ENCODE data around the gene ELAVL3.

ELAVL3 gene

GRCh38 chr19:11480715-11481533 is at the start of gene ELAVL3:
ELAVL3 (minus strand) TSS chr19:11481046; CDS start chr19:11480608, 438 bp downstream.
- DNase-seq: peak; percentile 53 to 79

GRCh38 chr19:11530432-11530831 is 49.6 kb upstream of the ELAVL3 start:
- DNase-seq: peak; percentile 88 to 91

- peak; percentile 86 to 87 for DNase-seq
Measured at GRCh38 chr19:11528551-11529341, 47.9 kb upstream of the ELAVL3 start, which contains the start of gene ECSIT. ECSIT (minus strand) TSS chr19:11529134; CDS start chr19:11519170, 9,964 bp downstream.

GRCh38 chr19:11519138-11519537 is 38.3 kb upstream of the ELAVL3 start:
- no peak for DNase-seq

GRCh38 chr19:11513946-11514345 is 33.1 kb upstream of the ELAVL3 start:
- no peak for DNase-seq

- no peak for DNase-seq
Measured at GRCh38 chr19:11510444-11510843, 29.6 kb upstream of the ELAVL3 start.

- no peak for DNase-seq
Measured at GRCh38 chr19:11507370-11508078, 26.7 kb upstream of the ELAVL3 start.

GRCh38 chr19:11506967-11507366 is 26.1 kb upstream of the ELAVL3 start:
- DNase-seq: no peak

- no peak for DNase-seq
Measured at GRCh38 chr19:11506101-11506555, 25.3 kb upstream of the ELAVL3 start.

- DNase-seq: peak; percentile 88 to 93
Measured at GRCh38 chr19:11505504-11506100, 24.8 kb upstream of the ELAVL3 start, which contains the start of gene ZNF653. ZNF653 (minus strand) TSS chr19:11505839; CDS start chr19:11505786, 53 bp downstream.

- DNase-seq: peak; percentile 58 to 76
Measured at GRCh38 chr19:11505032-11505503, 24.2 kb upstream of the ELAVL3 start.

- no peak for DNase-seq
Measured at GRCh38 chr19:11504502-11505031, 23.7 kb upstream of the ELAVL3 start.

GRCh38 chr19:11499890-11500420 is 19.1 kb upstream of the ELAVL3 start:
- no peak for DNase-seq

GRCh38 chr19:11499220-11499726 is 18.4 kb upstream of the ELAVL3 start:
- no peak for DNase-seq

GRCh38 chr19:11496391-11497163 is 15.7 kb upstream of the ELAVL3 start:
- peak in 1 of 2 experiments; percentile 48 for DNase-seq

GRCh38 chr19:11495885-11496284 is 15.0 kb upstream of the ELAVL3 start:
- no peak for DNase-seq

- no peak for DNase-seq
Measured at GRCh38 chr19:11495481-11495880, 14.6 kb upstream of the ELAVL3 start.

- no peak for DNase-seq
Measured at GRCh38 chr19:11494634-11495285, 13.9 kb upstream of the ELAVL3 start.

GRCh38 chr19:11489378-11489777 is 8.5 kb upstream of the ELAVL3 start:
- DNase-seq: no peak
